ENCODE data around the gene INTS1. TPM values are rescaled to one million over a fixed set of nuclear protein-coding genes. Genes with fewer than 3 reads are reported as not detected.

INTS1 gene
- total and polyA plus RNA-seq, 4 donors, result 31.2 to 121 (median 46.0) TPM

DNA sequence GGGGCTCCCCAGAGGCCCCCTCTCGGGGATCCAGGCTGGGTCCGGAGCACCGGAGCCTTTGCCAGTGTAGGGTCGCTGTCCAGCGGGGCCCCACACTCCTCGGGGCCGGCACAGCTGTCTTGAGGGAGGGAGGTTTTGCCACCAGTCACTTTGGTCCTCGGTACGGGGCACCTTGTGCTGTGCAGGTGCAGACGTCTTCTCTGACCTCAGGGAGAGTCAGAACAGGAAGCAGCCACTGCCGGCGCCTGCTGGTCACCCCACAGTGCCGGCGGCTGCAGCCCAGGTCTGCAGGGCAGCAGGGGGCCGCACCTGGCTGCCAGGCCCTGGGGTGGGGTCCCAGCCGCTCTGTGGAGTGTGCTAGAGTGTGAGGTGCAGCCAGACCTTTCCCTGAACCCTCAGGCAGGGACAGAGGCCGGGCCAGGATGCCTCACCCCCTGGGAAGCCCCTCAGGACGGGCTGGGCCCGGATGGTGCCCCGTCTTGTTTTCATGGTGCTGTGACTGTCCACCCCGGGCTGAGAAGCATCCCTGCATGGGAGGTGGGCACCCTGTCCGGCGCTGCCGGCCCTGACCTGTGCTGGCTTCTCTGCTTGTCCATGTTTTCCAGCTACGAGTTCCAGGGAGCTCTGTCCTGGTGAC lies 34.5 kb upstream of the INTS1 start:
- H3K9me3 ChIP-seq (ENCODE audit: control insufficient read depth in 4 of 4, insufficient read depth in 3 of 4, low read length in 3 of 4), result no peaks in the 10 kb centered on the region
- H3K4me1 ChIP-seq (ENCODE audit: control insufficient read depth in 5 of 5, insufficient read depth in 5 of 5, low read length in 5 of 5), result peaks cover 0 to 26% (median 15%) of the 10 kb centered on the region in 5 donors
- ATAC-seq (ENCODE audit: insufficient read depth, low FRiP score), result no peak
- 79 to 86% methylated on average over 25 of the region's 25 CpGs for WGBS, 2 donors
- H3K27me3 ChIP-seq (ENCODE audit: control insufficient read depth in 3 of 3, insufficient read depth in 3 of 3, low read length in 2 of 3), result no peaks in the 10 kb centered on the region
- peak overlapping the region; percentile 97 for H3K27ac ChIP-seq (ENCODE audit: low read depth in 1 of 2, low read length in 1 of 2)
- TF ChIP-seq, protein P1, sequence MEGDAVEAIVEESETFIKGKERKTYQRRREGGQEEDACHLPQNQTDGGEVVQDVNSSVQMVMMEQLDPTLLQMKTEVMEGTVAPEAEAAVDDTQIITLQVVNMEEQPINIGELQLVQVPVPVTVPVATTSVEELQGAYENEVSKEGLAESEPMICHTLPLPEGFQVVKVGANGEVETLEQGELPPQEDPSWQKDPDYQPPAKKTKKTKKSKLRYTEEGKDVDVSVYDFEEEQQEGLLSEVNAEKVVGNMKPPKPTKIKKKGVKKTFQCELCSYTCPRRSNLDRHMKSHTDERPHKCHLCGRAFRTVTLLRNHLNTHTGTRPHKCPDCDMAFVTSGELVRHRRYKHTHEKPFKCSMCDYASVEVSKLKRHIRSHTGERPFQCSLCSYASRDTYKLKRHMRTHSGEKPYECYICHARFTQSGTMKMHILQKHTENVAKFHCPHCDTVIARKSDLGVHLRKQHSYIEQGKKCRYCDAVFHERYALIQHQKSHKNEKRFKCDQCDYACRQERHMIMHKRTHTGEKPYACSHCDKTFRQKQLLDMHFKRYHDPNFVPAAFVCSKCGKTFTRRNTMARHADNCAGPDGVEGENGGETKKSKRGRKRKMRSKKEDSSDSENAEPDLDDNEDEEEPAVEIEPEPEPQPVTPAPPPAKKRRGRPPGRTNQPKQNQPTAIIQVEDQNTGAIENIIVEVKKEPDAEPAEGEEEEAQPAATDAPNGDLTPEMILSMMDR (IDR thresholded peaks at IDR 0.05; ENCODE audit: control extremely low read depth, extremely low read depth), result no peak
- no peak overlapping the region for H3K9ac ChIP-seq (ENCODE audit: insufficient read depth in 1 of 2, low read length in 2 of 2)
- peak overlapping the region; percentile 2 for H3K4me3 ChIP-seq
- H3K36me3 ChIP-seq (ENCODE audit: control insufficient read depth in 4 of 4, insufficient read depth in 4 of 4, low read length in 4 of 4), result peaks cover 0 to 50% (median 5%) of the 10 kb centered on the region in 4 donors
- DNase-seq, result no peak

DNA sequence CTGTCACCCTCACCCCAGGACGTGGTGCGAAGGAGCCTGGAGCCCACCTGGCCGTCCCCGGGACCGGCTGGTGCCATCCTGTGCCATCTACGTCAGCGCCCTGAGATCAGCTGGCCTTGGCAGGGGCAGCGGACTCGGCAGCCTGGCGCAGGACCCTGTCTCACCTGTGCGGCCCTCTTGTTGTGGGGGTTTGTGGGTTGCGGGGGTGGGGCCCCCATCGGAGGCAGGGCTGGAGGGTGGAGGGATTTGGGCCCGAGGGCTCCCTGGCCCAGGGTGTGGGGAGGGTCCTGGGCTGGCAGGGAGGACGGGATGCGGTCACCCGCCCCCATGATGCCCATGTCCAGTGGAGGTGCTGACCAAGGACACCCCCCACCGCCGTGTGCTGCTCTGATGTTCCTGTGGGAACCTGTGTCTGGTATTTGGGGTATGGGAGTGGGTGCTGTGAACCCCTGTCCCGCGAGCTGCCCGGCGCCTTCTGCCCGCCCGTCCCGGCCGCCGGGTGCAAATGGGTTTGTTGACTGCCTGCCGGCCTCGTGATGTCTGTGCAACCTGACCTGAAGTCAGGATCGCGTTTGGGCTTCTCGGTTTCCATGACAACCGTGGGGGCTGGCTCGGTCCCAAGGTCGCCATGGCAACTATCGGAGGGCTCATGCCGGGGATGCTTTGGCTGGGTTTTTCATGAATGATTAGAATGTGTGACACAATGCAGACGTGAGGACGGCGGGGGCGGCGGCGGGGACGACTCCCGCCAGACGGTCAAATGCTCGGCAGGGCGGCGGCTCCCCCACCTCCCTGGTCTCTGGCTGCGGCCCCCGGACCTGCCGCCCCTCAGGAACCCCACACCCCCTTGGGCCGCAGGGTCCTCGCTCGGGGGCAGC lies 33.6 kb upstream of the INTS1 start:
- TF ChIP-seq, protein P1 (IDR thresholded peaks at IDR 0.05; ENCODE audit: control extremely low read depth, extremely low read depth), result no peak
- H3K4me3 ChIP-seq, result peak overlapping the region; percentile 43
- DNase-seq (peak; percentile 94 to 98 (median 97)), ATAC-seq (ENCODE audit: insufficient read depth, low FRiP score) (peak; percentile 30)
- H3K4me1 ChIP-seq (ENCODE audit: control insufficient read depth in 5 of 5, insufficient read depth in 5 of 5, low read length in 5 of 5), result peaks cover 0 to 32% (median 20%) of the 10 kb centered on the region in 5 donors
- H3K27me3 ChIP-seq (ENCODE audit: control insufficient read depth in 3 of 3, insufficient read depth in 3 of 3, low read length in 2 of 3), result peaks cover 0 to 3% (median 0%) of the 10 kb centered on the region in 3 donors
- peak overlapping the region; percentile 97 for H3K27ac ChIP-seq (ENCODE audit: low read depth in 1 of 2, low read length in 1 of 2)
- WGBS, 2 donors, result 40 to 63% methylated on average over 56 of the region's 56 CpGs
- H3K9ac ChIP-seq (ENCODE audit: insufficient read depth in 1 of 2, low read length in 2 of 2), result peak overlapping the region; percentile 28 to 52
- no peaks in the 10 kb centered on the region for H3K9me3 ChIP-seq (ENCODE audit: control insufficient read depth in 4 of 4, insufficient read depth in 3 of 4, low read length in 3 of 4)
- H3K36me3 ChIP-seq (ENCODE audit: control insufficient read depth in 4 of 4, insufficient read depth in 4 of 4, low read length in 4 of 4), result peaks cover 0 to 42% (median 5%) of the 10 kb centered on the region in 4 donors

DNA sequence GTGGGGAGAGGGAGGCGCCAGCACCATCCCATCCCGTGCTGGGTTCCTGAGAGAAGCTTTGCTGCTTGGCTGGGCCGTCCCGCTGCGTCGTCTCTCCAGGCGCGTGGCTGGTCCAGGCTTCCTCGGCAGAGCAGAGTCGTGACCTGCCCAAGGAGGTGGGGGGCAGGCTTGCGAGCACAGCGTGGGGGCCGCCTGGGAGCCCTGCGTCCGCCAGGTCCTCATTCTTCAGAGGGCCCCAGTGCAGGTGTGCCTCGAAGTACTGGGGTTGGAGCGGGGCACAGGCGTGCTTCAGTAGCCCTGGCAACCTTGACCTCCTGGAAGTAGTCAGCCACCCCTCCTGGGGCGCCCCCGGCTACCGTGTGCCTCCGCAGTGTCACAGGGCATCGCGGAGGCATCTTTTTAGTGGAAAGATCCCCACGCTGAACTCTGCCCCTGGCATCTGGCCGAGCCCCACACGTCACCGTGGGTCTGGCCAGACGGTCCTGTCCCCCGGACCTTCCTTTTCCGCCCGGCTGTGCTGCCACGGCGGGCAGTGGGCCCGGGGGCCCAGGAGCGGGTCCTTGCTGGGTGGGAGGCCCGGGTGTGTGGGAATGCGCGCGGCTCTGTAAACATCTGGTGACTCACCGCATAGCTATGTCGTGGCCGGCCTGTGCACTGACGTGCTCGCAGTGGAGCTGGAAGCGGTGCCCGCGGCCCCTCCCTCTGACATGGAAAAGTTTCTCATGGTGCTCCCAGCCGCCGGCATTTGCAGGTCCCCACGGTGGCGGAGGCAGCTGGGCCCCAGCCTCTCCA lies 32.8 kb upstream of the INTS1 start:
- Histone ChIP-seq H3K4me1 (ENCODE audit: control insufficient read depth in 5 of 5, insufficient read depth in 5 of 5, low read length in 5 of 5) (peaks cover 3 to 40% (median 24%) of the 10 kb centered on the region in 5 donors), H3K36me3 (ENCODE audit: control insufficient read depth in 4 of 4, insufficient read depth in 4 of 4, low read length in 4 of 4) (peaks cover 0 to 36% (median 3%) of the 10 kb centered on the region in 4 donors), H3K27ac (ENCODE audit: low read depth in 1 of 2, low read length in 1 of 2) (peak overlapping the region; percentile 97), H3K27me3 (ENCODE audit: control insufficient read depth in 3 of 3, insufficient read depth in 3 of 3, low read length in 2 of 3) (peaks cover 0 to 3% (median 3%) of the 10 kb centered on the region in 3 donors), H3K9me3 (ENCODE audit: control insufficient read depth in 4 of 4, insufficient read depth in 3 of 4, low read length in 3 of 4) (no peaks in the 10 kb centered on the region), H3K9ac (ENCODE audit: insufficient read depth in 1 of 2, low read length in 2 of 2) (peak overlapping the region in 1 of 2 donors; percentile 54), H3K4me3 (peak overlapping the region; percentile 43)
- ATAC-seq (ENCODE audit: insufficient read depth, low FRiP score), result peak; percentile 69
- WGBS, 2 donors, result 35 to 66% methylated on average over 50 to 52 of the region's 52 CpGs
- TF ChIP-seq, protein P1 (IDR thresholded peaks at IDR 0.05; ENCODE audit: control extremely low read depth, extremely low read depth), result no peak
- DNase-seq, result peak; percentile 95 to 97 (median 96)

All from lung (tissue), 12 donors.